HG03354 (cell line): ENCODE data around the gene PHC1.

ENCODE experiments used
- ATAC-seq: cut with Tn5 transposase; IDR thresholded peaks from one replicate; pipeline ENCODE4 v1.9.1; 2021; ENCODE audit warnings: mild to moderate bottlenecking; ENCODE audit not compliant: unreplicated experiment, poor library complexity, severe bottlenecking

PHC1 gene

DNA sequence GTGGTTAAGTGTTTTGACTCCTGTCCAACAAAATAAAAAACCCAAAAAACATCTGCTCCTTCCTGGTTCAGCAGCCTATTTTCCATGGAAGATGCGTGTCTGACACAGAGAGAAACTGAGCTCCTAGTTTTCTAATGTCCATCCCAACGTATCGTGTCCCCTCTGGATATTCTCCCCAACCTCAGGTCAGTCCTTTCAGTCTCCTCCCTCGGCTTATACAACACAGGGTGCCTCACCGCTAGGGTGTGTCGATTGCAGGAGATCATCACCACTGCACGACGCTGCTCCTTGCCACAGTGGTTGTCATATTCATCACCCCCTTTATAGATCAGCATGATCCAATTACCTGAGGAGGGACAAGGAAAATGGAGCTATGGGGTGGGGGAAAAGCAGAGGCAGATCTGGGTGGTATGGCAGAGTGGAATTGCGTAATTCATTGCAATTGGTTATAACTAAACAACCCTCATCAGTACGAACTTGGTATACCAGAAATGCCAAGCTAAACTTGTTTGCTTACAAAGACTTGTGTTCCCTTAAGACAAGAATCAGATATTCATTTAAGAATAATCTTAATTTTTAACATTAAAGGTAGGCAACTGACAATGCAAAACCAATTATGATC is 29.4 kb downstream of the PHC1 start:
- ATAC-seq = no peak

DNA sequence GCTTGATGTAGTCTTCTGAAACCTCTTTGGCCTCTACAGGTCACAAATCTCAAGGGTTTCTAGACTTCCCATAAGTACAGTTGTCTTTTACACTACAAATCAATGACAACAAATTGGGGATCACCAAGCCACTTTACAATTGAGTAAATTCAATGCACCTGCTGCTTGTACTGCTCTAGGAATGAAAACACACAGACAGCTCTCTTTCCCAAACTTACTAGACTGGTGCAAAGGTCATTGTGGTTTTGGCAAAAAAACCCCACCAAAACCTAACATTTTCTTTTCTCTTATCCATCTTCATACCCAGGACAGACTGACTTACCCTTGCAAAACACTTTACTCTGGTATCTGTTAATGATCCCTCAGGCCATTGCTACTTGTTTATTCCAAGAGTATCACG is 32.4 kb downstream of the PHC1 start:
- no peak for ATAC-seq

DNA sequence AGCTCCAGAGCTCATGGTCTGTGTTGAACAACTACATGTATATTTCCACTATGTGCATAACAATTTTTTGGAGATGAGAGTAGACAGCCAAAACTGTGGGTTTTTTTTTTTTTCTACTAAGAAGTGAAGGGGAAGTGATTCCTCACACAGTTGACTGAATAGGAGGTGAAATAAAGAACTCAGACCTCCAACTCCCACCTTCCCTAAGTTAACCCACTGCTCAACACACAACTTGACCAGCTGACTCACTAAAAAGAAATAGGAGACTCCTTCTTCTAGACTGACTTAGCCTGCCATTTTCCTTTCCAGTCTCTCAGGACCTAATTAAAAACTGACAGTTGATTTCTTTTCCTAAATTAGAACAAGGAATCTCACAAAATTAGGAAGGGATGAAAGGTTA is 33.4 kb downstream of the PHC1 start:
- ATAC-seq = no peak

DNA sequence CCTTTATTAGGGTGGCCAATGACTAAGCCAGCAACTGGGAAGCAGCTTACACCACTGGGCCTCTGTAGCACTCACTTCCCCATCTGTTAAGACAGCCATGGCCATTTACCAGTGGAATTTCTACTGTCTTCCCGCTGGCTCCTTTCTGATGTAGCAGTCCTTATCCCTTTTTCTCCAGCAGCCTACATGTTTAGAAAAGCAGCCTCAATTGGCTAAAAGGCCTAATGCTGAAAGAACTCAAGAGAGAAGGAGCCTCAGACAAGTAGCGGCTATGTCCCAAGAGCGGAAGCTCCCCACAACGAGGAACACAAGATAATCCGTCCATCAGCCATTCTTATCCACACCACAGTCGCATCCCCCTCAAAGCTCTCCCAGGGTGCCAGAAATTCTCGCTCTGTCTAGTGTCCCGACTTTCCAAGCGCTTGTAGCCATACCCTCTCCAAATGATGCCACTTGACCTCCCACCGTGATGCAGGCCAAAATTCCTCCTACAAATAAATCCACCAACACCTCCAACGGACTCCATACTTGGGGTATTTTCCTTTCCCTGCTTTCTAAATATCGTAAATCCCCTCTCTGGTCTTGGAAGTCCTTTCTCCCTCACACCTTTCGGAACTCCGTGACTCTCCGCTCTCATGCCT is 34.5 kb downstream of the PHC1 start:
- ATAC-seq = no peak

DNA sequence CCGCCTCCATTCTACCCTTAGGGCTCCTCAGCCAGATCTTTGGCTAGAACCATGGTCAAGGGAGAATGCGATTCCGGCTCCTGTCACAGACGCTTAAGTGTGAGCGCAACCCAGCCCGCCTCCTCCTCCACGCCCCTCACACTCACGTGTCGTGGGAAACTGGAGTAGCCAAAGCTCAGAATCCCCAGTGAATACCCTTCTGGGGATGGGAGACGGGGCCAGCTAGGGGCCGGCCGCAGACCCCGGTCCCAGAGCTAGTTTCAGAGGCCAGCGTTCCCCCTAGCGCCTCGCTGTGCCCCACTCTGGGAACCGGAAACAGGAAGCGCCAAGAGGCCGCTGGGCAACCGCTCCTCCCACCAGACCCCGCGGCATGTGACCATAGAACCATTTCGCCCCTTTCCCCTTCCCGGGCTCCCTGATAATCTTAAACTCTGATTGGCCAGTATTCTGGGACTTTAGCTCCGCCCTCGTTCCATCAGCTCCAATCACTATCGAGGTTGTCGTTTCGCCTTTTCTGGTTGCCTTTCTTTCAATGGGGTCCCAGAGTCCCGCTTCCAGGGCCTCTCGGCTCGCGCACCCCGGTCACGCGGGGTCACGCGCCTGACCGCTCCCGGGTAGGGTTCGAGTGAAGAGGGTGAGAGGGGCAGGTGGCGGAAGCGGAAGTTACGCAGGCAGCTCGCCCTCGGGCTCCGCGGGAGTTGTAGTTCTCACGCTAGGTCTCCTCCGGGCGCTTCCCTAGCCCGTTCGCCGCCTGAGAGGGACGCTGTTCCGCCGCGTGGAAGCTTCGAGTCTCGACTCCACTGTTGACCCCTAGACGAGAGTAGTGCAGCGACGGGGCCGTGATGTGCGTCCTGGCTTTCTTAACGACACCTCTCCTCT is 35.3 kb downstream of the PHC1 start, which contains the start of gene M6PR:
Gene M6PR (minus strand): TSS at position 304 of the 879 bp plus-strand sequence. CDS start 3,241 bp downstream, outside the sequence.
- ATAC-seq = peak; percentile 88

DNA sequence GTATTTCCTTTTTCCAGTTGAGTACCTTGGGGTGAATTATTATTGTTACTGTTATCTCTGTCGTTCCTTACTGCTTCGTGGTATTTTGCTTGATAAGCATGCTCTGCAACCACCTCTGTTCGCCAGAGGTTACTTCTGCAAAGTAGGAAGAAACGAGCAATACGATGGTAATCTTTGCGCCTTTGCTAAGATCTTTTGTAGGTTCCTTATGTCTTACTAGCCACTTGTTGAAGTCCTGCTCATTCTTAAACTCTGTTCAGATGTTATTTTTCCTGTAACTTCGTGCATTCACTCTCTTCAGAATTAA is 35.9 kb downstream of the PHC1 start:
- peak; percentile 18 for ATAC-seq

DNA sequence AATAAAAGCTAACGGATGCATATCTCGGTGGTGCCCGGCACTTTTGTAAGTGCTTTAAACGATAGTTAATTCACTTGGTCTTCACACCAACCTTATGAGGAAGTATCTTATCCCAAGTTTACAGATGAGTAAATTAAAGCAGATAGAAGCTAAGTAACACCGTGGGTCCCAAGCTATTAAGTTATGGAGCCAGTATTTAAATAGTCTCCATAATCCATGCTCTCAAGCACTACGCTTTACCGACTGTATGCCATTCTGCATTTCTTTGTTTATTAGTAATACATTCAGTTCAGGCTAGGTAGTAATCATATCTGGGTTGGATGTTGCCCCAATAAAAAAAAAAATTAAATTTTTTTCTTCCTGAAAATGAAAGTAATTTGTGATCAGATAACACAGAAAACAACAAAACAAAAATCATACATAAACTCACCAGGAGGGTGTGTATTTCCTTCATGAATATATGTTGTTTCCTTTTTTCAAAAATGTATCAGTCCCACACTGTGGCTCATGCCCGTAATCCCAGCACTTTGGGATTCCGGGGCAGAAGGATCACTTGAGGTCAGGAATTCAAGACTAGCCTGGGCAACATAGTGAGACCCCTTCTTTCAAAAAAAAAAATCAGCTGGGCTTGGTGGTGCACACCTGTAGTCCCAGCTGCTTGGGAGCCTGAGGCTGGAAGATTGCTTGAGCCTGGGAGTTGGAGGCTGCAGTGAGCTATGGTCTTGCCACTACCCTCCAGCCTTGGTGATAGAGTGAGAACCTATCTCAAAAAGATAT is 36.6 kb downstream of the PHC1 start:
- no peak for ATAC-seq

DNA sequence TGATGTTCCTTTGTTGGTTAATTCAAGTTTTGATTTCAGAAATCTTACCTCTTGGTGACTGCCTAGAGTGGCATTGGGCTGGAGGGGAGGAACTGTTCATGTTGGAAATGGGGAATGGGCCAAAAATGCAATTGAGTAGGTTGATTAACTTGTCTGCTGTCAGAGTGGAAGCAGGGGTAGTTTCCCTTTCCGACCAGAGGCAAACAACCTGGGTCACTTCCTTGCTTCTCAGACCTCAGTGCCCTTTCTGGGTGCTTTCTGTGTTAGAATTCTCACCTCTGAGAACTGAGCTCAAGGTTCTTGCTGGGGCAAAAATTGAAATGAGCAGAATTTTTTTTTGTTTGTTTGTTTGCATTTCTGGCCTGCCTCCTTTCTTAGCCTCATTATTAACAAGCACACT is 37.4 kb downstream of the PHC1 start:
- ATAC-seq = no peak

DNA sequence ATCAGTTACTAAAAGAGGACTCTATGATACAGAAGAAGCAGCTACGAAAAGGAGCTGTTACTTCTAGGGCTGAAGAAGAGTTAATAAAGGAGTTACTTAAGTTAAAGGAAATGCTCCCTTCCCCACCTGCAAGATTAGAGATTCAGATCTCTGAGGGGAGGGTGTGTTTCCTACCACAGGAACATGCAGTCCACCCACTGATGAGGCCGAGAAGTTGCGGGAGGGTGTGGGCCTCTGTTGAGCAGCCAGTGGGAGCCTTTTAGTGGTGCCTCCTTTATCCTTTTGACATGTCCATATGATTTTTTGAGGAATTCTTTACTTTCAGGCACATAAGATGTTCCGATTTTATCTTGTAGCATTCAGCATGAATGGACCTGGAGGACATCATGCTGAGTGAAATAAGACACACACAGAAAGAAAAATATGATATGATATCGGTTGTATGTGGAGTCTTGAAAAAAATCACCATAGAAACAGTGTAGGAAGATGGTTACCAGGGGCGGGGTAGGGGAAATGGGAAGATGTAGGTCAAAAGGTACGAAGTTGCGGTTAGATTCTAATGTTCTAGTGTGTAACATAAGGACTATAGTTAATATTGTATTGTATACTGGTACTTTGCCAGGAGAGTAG is 39.6 kb downstream of the PHC1 start:
- no peak for ATAC-seq

DNA sequence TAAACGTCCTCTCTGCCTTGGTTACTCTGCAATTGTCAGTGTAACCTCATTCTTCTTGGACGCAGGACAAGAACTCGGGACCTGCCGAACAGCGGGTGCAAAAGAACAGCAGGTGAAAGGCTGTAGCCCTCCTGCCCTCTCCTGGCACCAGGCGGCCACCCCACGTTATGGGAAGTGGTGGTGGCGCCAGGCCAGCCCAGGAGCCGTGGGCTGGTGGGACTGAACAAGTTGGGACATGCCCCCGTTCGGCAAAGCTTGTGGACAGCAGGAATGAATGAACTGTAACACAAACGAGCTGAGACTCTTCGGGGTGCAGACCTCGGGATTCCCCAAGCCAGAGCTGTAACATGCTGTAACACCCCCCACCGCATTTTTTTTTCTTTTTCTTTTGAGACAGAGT is 41.8 kb downstream of the PHC1 start:
- no peak for ATAC-seq

DNA sequence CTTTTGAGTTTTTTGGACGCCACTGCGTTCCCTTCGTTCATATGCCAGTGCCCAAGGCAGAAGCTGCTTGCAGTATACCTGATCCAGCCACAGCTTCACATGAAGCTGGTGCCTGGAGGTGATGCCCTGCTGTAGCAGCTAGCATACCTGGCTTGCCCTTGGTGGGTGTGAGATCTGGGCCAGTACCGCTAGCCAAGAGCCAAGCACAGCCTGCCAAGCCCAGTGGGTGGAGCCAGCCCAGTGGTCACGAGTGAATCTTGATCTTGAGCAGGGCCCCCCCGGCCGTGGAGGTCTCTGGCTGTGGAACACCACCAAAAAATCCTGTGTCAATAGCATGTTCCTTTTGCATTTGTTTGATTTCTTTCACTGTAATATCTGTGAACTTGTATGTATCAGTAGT is 42.5 kb downstream of the PHC1 start:
- no peak for ATAC-seq

DNA sequence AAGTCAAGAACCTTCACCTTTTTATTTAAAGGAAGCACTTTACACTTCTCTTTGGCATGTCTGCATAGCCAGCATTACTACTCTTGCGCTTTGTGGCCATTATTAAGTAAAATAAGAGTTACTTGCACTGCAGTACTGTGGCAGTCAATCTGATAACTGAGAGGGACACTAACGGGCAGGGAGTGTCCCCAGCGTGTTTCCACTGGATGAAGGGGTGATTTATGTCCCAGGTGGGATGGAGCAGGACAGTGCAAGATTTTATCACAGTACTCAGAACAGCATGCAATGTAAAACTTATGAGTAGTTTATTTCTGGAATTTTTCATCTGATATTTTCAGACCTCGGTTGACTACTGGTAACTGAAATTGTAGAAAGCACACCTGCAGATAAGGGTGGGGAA is 43.3 kb downstream of the PHC1 start:
- no peak for ATAC-seq

DNA sequence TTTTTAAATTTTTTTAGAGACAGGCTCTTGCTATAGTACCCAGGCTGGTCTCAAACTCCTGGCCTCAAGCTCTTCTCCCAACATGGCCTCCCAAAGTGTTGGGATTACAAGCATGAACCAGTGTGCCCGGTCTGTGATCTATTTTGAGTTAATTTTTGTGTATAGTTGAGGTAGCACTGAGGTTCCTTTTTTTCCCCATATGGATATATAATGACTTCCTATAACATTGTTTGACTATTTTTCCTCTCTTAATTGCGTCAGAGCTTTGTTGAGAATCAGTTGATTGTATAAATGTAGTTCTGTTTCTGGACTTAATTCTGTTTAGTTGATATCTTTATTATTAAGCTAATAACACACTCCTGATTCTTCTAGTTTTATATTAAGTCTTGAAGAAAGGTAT is 43.8 kb downstream of the PHC1 start:
- ATAC-seq = no peak

DNA sequence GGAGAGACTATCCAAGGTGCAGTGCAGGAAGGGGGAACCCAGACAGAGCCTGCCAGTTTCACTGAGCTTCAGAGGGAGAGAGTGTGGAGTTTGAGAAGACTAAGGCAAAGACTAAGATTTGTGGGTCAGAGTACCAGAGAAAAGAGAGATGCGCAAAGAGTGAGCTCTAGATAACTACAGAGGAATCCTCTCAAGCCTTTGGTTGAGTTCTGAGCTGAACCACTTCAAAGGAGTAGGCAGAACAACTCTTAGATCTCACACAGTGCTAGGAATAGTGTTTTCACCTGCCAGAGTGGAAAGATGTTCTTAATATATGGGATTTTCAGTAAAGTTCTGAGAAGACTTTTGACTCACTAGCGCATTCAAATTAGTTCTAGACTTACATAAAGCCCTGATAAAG is 45.9 kb downstream of the PHC1 start:
- ATAC-seq = no peak

DNA sequence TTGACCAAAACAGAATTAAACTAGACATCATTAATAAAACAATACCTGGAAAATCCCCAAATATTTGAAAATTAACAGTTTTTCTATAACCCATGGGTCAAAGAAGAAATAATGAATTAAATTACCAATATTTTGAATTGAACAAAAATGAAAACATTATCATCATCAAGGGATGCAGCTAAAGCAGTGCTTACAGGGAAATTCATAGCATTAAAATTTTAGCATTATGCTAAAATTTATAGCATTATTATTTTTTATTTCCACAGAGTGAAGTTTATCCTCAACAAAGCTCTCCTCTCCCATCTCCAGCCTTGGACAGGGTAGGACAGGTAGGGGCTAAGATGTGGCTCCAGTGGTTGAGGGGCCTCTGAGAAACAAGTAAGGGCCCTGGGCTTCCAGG is 54.5 kb downstream of the PHC1 start:
- ATAC-seq = no peak

DNA sequence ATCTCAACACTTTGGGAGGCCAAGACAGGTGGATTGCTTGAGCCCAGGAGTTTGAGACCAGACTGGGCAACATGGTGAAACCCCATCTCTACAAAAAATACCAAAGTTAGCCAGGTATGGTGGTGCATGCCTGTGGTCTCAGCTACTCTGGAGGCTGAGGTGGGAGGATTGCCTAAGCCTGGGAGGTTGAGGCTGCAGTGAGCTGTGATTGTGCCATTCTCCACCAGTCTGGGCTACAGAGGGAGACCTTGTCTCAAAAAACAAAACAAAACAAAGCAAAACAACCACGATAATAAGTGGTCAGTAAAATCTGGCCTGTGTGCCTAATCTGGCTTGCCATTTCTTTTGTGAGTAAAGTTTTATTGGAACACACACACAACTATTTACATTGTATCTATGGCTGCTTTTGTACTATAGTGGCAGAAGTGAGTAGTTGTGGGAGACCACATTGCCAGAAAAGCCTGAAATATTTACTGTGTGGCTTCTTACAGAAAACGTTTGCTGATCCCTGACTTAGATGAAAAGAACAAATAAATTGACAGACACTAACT is 55.6 kb downstream of the PHC1 start:
- ATAC-seq = no peak

DNA sequence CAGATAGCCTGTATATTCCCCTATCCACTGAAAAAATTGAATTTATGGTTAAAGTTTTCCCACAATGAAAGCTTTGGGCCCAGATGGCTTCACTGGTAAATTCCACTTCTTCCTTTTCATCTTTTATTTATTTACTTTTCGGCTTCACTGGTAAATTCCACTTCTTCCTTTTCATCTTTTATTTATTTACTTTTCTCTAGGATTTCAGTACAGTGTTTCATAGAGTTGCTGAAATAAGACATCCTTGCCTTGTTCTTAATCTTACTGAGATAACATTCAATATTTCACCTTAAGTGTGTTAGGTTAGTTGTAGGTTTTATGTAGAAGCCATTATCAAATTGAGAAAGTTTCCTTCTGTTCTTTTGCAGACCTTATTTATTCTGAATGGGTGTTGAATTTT is 56.1 kb downstream of the PHC1 start:
- no peak for ATAC-seq

DNA sequence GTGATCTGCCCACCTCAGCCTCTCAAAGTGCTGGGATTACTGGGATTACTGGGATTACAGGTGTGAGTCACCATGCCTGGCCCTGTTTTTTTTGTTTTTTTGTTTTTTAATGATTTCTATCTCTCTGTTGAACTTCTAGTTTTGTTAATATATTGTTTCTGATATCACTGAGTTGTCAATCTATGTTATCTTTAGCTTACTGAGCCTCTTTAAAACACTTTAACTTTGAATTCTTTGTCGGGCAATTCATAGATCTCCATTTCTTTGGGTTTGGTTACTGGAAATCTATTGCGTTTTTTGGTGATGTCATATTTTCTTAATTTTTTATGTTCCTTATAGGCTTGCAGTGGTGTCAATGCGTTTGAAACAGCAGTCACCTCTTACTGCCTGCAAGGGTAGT is 65.8 kb downstream of the PHC1 start:
- ATAC-seq = no peak

DNA sequence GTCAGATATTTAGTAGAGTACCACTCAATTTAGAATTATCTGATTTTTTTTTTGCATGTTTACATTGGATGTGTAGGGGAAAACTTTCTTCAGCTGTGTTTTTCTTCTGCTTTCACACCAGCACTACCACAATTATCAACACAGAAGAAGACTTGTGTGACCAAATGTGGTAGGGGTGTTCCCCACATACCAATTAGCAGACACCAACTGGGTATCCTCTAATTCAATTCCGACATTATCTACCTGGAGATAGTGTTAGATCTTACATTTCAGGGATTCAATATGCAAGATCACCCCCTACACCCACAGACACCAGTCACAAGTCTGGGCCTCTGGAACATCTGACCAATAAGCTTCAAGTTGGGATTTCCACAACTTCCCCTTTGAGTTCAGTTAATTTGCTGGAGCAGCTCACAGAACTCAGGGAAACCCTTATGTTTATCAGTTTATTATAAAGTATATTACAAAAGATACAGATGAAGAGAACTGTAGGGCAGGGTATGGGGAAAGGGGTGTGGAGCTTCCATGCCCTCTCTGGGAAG is 71.0 kb downstream of the PHC1 start:
- ATAC-seq = no peak
